GM23248 (cell line): Measurements from ENCODE around the gene ADK. TPM values are rescaled to one million over a fixed set of nuclear protein-coding genes. Genes with fewer than 3 reads are reported as not detected.

ENCODE experiments used
- DNase-seq: peaks from one replicate; pipeline ENCODE4 v3.0.0-alpha.2; 2015
- H2AFZ ChIP-seq: fragments of 200-600 bp; sonication (generic); 2 replicates; pipeline ENCODE4 v1.6.1; 2016; ENCODE audit warnings: antibody characterized with exemption
- H3F3A ChIP-seq: fragments of 200-600 bp; sonication (generic); 2 replicates; pipeline ENCODE4 v1.6.1; 2016; ENCODE audit warnings: mild to moderate bottlenecking, antibody characterized with exemption, mixed run types; ENCODE audit not compliant: insufficient read depth
- H3K27ac ChIP-seq: fragments of 200-600 bp; sonication (generic); 2 replicates; pipeline ENCODE4 v1.5.1; 2016; ENCODE audit warnings: mild to moderate bottlenecking
- H3K27me3 ChIP-seq: fragments of 200-600 bp; sonication (generic); replicated peaks from 2 replicates; pipeline ENCODE4 v1.6.1; 2016; ENCODE audit warnings: mild to moderate bottlenecking; ENCODE audit not compliant: insufficient read depth
- H3K36me3 ChIP-seq: fragments of 200-600 bp; sonication (generic); 2 replicates; pipeline ENCODE4 v1.6.1; 2016; ENCODE audit warnings: low read depth, mild to moderate bottlenecking
- H3K4me1 ChIP-seq: fragments of 200-600 bp; sonication (generic); 2 replicates; pipeline ENCODE4 v1.6.1; 2016; ENCODE audit warnings: mild to moderate bottlenecking; ENCODE audit not compliant: insufficient read depth
- H3K4me2 ChIP-seq: fragments of 200-600 bp; sonication (generic); one replicate; pipeline ENCODE4 v1.6.1; 2016; ENCODE audit warnings: mild to moderate bottlenecking; ENCODE audit not compliant: unreplicated experiment
- H3K4me3 ChIP-seq: fragments of 200-600 bp; sonication (generic); 2 replicates; pipeline ENCODE4 v1.5.1; 2016; ENCODE audit warnings: mild to moderate bottlenecking
- H3K79me2 ChIP-seq: fragments of 200-600 bp; sonication (generic); 2 replicates; pipeline ENCODE4 v1.6.1; 2016; ENCODE audit warnings: mild to moderate bottlenecking; ENCODE audit not compliant: insufficient read depth
- H3K9ac ChIP-seq: fragments of 200-600 bp; sonication (generic); 2 replicates; pipeline ENCODE4 v1.6.1; 2016; ENCODE audit warnings: mild to moderate bottlenecking
- H3K9me2 ChIP-seq: fragments of 200-600 bp; sonication (generic); 2 replicates; pipeline ENCODE4 v1.6.1; 2016; ENCODE audit warnings: mixed run types, mild to moderate bottlenecking, moderate library complexity; ENCODE audit not compliant: insufficient read depth
- H3K9me3 ChIP-seq: fragments of 200-600 bp; sonication (generic); one replicate; pipeline ENCODE4 v1.6.1; 2017; ENCODE audit warnings: low read depth
- H4K20me1 ChIP-seq: fragments of 200-600 bp; sonication (generic); 2 replicates; pipeline ENCODE4 v1.6.0; 2016; ENCODE audit not compliant: insufficient read depth
- EZH2 ChIP-seq: fragments of 200-600 bp; sonication (generic); IDR thresholded peaks from 2 replicates; pipeline ENCODE4 v1.6.1; 2018; ENCODE audit warnings: antibody characterized with exemption, mild to moderate bottlenecking; ENCODE audit not compliant: insufficient read depth, poor library complexity, severe bottlenecking
- EZH2phosphoT487 ChIP-seq: fragments of 200-600 bp; sonication (generic); IDR thresholded peaks from 2 replicates; pipeline ENCODE4 v1.6.1; 2018; ENCODE audit warnings: antibody characterized with exemption, moderate library complexity, mild to moderate bottlenecking, low read depth; ENCODE audit not compliant: insufficient read depth
- WGBS, 2 experiments: methylation state at CpG; one replicate each; pipeline ENCODE4 v1.1.6; 2015 to 2017; ENCODE audit warnings: low lambda C conversion rate in 2 of 2, low coverage in 1 of 2; ENCODE audit errors: missing lambda C conversion rate in 2 of 2; 5-methylcytosine and 5-hydroxymethylcytosine counted together
- in situ Hi-C: fragments of 300-500 bp; cut with MboI; formaldehyde crosslinking; loops from 2 replicates; pipeline ENCODE4 v1.15.0; 2020
- polyA plus RNA-seq: library from polyadenylated mRNA; unstranded; fragments of >200 nt; fragmentation: Nextera tagmentation; extraction: Ambion mirVana; gene quantifications from 2 replicates; pipeline ENCODE4 v1.2.1, GENCODE V29; 2016
- total RNA-seq: library from RNA; depleted of rRNA; stranded (reverse); fragments of >200 nt; shearing (Covaris generic); gene quantifications from 2 replicates; pipeline ENCODE4 v1.2.3, GENCODE V29; 2014

Gene ADK
- total and polyA plus RNA-seq, 2 experiments from 2014 or later, result 43.7 to 75.1 TPM

DNA sequence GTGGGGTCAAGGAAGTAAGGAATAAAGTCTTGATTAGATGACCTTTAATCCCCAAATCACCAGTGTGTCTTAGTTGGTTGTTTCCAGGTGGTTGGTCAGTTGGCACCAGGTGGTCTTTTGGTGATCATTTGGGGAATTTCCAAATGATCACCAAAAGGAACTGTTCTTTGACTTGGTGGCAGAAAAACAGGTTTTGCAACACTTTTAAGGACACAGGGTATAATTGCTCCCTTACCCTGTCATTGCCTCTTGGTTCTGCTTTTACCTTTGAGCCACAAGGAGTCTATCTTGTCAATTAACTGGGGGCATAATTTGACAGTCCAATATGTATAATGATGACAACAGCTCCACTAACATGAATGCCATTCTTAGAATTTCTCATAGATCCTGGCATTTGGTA, 104.2 kb downstream of the ADK start:
- 0 out of 2 replicates have a peak, but pooled peaks cover 18% of the 10 kb centered on the region for H3K79me2 ChIP-seq

DNA sequence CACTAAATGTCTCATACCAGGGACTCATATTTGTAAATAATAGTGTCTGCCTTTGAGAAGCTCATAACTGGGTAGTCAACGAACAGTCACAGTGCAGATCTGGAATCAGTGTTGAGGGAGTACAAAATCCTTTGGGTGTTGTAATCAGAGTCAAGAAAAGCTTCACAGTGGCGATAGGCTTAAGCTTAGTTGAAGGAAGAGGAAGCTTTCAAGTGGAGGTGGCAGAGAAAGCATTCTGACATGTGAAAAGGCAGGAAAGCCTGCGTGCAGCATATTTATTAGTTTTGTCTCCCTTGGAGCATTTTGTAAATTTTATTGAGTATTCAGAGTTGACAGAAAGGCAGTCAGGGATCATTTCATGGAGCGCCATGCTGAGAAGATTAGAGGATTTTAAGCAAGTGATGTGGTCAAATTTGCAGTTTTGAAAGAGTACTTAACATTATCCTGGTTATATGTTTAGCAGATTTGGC, 104.9 kb downstream of the ADK start:
- Histone ChIP-seq H3K36me3 (no peaks in the 10 kb centered on the region), H3K9me3 (no peaks in the 10 kb centered on the region), H3K27ac (no peak overlapping the region), H3K4me3 (no peak overlapping the region), H3K27me3 (no peaks in the 10 kb centered on the region), H3K79me2 (0 out of 2 replicates have a peak, but pooled peaks cover 18% of the 10 kb centered on the region), H4K20me1 (no peaks in the 10 kb centered on the region), H3K4me1 (peaks cover 3% of the 10 kb centered on the region), H3K9me2 (no peaks in the 10 kb centered on the region), H3F3A (peaks cover 15% of the 10 kb centered on the region; the same call in 1 of the 2 replicates), H3K9ac (no peak overlapping the region), H2AFZ (no peak overlapping the region), H3K4me2 (no peak overlapping the region)
- in situ Hi-C loops, result loop anchor here (25.0 kb wide), 1 partner anchor 981 kb away; the partner anchor contains the start of gene COMTD1
- peak; percentile 11 for DNase-seq
- TF ChIP-seq EZH2 (no peak), EZH2phosphoT487 (no peak)
- 95 to 96% methylated on average over 4 of the region's 4 CpGs for WGBS, 2 experiments

More for the DNA sequence above, 104.2 kb downstream of the ADK start:
- Histone ChIP-seq H3K4me1 (peaks cover 8% of the 10 kb centered on the region), H3K27me3 (no peaks in the 10 kb centered on the region), H3K4me2 (no peak overlapping the region), H3F3A (peaks cover 15% of the 10 kb centered on the region; the same call in 1 of the 2 replicates), H3K9me3 (no peaks in the 10 kb centered on the region), H2AFZ (no peak overlapping the region), H3K9ac (no peak overlapping the region), H4K20me1 (no peaks in the 10 kb centered on the region), H3K36me3 (no peaks in the 10 kb centered on the region), H3K9me2 (no peaks in the 10 kb centered on the region), H3K4me3 (no peak overlapping the region), H3K27ac (no peak overlapping the region)
- in situ Hi-C loops, result loop anchor here (25.0 kb wide), 1 partner anchor 982 kb away; the partner anchor contains the start of gene COMTD1
- no peak for TF ChIP-seq EZH2phosphoT487
- TF ChIP-seq EZH2, result no peak
- DNase-seq, result no peak

DNA sequence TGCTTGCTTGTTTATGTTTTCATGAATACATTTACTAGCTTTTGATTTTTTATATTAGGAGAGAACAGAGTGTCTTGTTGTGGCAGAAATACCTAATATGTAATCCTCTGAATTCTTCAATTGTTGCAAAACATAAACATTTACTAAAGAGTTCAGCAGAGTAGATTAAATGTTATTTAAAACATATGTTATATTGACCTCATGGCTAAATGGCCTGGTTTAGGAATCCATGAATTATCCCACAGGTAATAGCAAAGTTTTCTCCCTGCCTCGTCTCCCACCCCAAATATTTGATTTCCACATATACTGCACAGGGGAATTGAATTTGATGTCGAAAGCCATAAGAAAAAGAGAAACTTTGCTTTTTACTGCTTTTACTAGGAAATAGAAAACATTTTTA, 111.8 kb downstream of the ADK start:
- TF ChIP-seq EZH2phosphoT487 (no peak), EZH2 (no peak)
- no peaks in the 10 kb centered on the region for H3K9me3 ChIP-seq
- no peaks in the 10 kb centered on the region for H3K27me3 ChIP-seq
- H3K9ac ChIP-seq, result no peak overlapping the region
- no peak for DNase-seq
- H3K79me2 ChIP-seq, result peaks cover 52% of the 10 kb centered on the region
- H3K9me2 ChIP-seq, result no peaks in the 10 kb centered on the region
- no peak overlapping the region for H3K4me2 ChIP-seq
- no peaks in the 10 kb centered on the region for H4K20me1 ChIP-seq
- H2AFZ ChIP-seq, result no peak overlapping the region
- no peak overlapping the region for H3K27ac ChIP-seq
- H3K36me3 ChIP-seq, result no peaks in the 10 kb centered on the region
- H3F3A ChIP-seq, result 0 out of 2 replicates have a peak, but pooled peaks cover 6% of the 10 kb centered on the region
- WGBS, 2 experiments, result 86 to 93% methylated on average over 2 of the region's 2 CpGs
- H3K4me3 ChIP-seq, result no peak overlapping the region
- in situ Hi-C loops, result loop anchor here (10.0 to 25.0 kb wide), 3 partner anchors 762 to 974 kb away; partner anchors contain the start of gene COMTD1
- H3K4me1 ChIP-seq, result no peaks in the 10 kb centered on the region

DNA sequence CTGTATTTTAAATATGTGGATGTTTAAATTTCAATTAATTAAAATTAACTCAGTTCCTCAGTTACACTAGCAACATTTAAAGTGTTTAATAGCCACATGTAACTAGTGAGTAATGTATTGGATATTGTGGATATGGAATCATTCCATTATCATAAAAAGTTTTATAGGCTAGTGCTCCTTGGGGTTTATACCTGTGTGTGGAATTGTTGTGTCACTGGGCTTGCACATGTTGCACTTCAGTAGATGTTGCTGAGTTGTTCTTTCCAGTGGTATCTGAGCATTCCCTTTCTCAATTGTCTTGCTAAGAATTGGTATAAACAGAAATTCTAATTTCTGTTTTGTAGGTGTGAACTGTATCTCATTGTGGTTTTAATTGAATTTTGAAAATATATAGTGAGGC, 113.0 kb downstream of the ADK start:
- no peak overlapping the region for H3K4me3 ChIP-seq
- no peak for DNase-seq
- no peak overlapping the region for H3K4me2 ChIP-seq
- no peaks in the 10 kb centered on the region for H3K27me3 ChIP-seq
- H3K36me3 ChIP-seq, result no peaks in the 10 kb centered on the region
- H3K4me1 ChIP-seq, result no peaks in the 10 kb centered on the region
- no peak overlapping the region for H2AFZ ChIP-seq
- H3K9me2 ChIP-seq, result no peaks in the 10 kb centered on the region
- H3K9me3 ChIP-seq, result no peaks in the 10 kb centered on the region
- 0 out of 2 replicates have a peak, but pooled peaks cover 6% of the 10 kb centered on the region for H3F3A ChIP-seq
- peaks cover 59% of the 10 kb centered on the region for H3K79me2 ChIP-seq
- TF ChIP-seq EZH2phosphoT487 (no peak), EZH2 (no peak)
- no peak overlapping the region for H3K27ac ChIP-seq
- no peaks in the 10 kb centered on the region for H4K20me1 ChIP-seq
- H3K9ac ChIP-seq, result no peak overlapping the region
- in situ Hi-C loops, result loop anchor here (10.0 to 25.0 kb wide), 3 partner anchors 761 to 973 kb away; partner anchors contain the start of gene COMTD1
